OCI-LY3 (cell line): Measurements from ENCODE around the gene DRC3.

Experiments
- H2AFZ ChIP-seq: fragments of 200-600, 300-600 bp; shearing (Covaris generic); 2 replicates; pipeline ENCODE4 v1.6.0; 2014; ENCODE audit warnings: antibody characterized with exemption, low read depth, low read length
- H3K27ac ChIP-seq: fragments of 200-600, 300-600 bp; sonication (generic); 2 replicates; pipeline ENCODE4 v1.5.1; 2014; ENCODE audit warnings: mild to moderate bottlenecking, low read length, moderate library complexity, mixed read lengths
- H3K27me3 ChIP-seq: fragments of 200-600, 300-600 bp; sonication (generic); 2 replicates; pipeline ENCODE4 v1.6.1; 2014; ENCODE audit warnings: low read depth, low read length, mixed read lengths
- H3K36me3 ChIP-seq: fragments of 200-600, 300-600 bp; sonication (generic); replicated peaks from 2 replicates; pipeline ENCODE3; 2014; ENCODE audit warnings: low read depth, low read length, mixed read lengths
- H3K4me1 ChIP-seq: fragments of 300-600, 200-600 bp; sonication (generic); 2 replicates; pipeline ENCODE4 v1.6.1; 2014; ENCODE audit warnings: low read length, mixed read lengths
- H3K4me2 ChIP-seq: fragments of 200-600, 300-600 bp; sonication (generic); 2 replicates; pipeline ENCODE4 v1.6.1; 2014; ENCODE audit warnings: low read length, mixed read lengths
- H3K4me3 ChIP-seq: fragments of 300-600, 200-600 bp; sonication (generic); 2 replicates; pipeline ENCODE4 v1.5.1; 2014; ENCODE audit warnings: antibody characterized with exemption, mild to moderate bottlenecking, low read length, moderate library complexity
- H3K79me2 ChIP-seq: fragments of 300-600, 200-600 bp; shearing (Covaris generic); 2 replicates; pipeline ENCODE4 v1.6.1; 2014; ENCODE audit warnings: mild to moderate bottlenecking, low read length, mixed read lengths
- H3K9ac ChIP-seq: fragments of 300-600, 200-600 bp; shearing (Covaris generic); 2 replicates; pipeline ENCODE4 v1.6.0; 2014; ENCODE audit warnings: mild to moderate bottlenecking, low read length, moderate library complexity
- H3K9me3 ChIP-seq: fragments of 200-600, 300-600 bp; shearing (Covaris generic); 2 replicates; pipeline ENCODE4 v1.6.1; 2014; ENCODE audit warnings: low read length, mixed read lengths; ENCODE audit not compliant: insufficient read depth
- H4K20me1 ChIP-seq: fragments of 200-600, 300-600 bp; sonication (generic); 2 replicates; pipeline ENCODE4 v1.6.1; 2016; ENCODE audit warnings: low read length, mixed read lengths; ENCODE audit not compliant: insufficient read depth
- EZH2phosphoT487 ChIP-seq: fragments of 200-600 bp; shearing (Covaris generic); IDR thresholded peaks from 2 replicates; pipeline ENCODE4 v1.6.1; 2018; ENCODE audit warnings: antibody characterized with exemption, mixed run types, low read depth
- TF ChIP-seq, protein P1 (sequence below): fragments of 200-600, 300-600 bp; sonication (generic); IDR thresholded peaks from 2 replicates; pipeline ENCODE4 v1.5.1; 2014; ENCODE audit warnings: antibody characterized with exemption, low read length, low read depth

DRC3 gene

DNA sequence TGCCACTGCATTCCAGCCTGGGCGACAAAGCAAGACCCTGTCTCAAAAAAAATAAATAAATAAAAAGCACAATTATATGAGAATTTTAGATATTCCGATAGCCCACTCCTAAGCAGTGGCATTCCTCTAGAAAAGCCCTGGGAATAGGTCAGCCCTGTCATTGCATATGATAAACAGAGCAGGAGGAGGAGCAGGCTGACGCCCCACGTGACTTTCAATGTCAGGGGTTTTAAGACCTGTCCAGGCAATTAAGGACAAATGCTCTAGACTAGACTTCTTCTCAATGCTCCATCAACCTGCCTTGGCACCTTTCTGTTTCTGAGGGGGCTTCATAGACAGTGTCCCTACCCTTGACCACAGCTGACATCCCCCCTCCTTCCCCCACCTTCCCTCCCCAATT lies 8.0 kb upstream of the DRC3 start:
- peaks cover 17% of the 10 kb centered on the region for H3K4me1 ChIP-seq
- no peak overlapping the region for H3K9ac ChIP-seq
- H4K20me1 ChIP-seq: no peaks in the 10 kb centered on the region
- TF ChIP-seq EZH2phosphoT487: no peak
- TF ChIP-seq, protein P1, sequence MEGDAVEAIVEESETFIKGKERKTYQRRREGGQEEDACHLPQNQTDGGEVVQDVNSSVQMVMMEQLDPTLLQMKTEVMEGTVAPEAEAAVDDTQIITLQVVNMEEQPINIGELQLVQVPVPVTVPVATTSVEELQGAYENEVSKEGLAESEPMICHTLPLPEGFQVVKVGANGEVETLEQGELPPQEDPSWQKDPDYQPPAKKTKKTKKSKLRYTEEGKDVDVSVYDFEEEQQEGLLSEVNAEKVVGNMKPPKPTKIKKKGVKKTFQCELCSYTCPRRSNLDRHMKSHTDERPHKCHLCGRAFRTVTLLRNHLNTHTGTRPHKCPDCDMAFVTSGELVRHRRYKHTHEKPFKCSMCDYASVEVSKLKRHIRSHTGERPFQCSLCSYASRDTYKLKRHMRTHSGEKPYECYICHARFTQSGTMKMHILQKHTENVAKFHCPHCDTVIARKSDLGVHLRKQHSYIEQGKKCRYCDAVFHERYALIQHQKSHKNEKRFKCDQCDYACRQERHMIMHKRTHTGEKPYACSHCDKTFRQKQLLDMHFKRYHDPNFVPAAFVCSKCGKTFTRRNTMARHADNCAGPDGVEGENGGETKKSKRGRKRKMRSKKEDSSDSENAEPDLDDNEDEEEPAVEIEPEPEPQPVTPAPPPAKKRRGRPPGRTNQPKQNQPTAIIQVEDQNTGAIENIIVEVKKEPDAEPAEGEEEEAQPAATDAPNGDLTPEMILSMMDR: no peak
- no peak overlapping the region for H3K4me3 ChIP-seq
- H3K27me3 ChIP-seq: no peaks in the 10 kb centered on the region
- H3K9me3 ChIP-seq: no peaks in the 10 kb centered on the region
- no peaks in the 10 kb centered on the region for H3K36me3 ChIP-seq
- no peak overlapping the region for H3K27ac ChIP-seq
- H3K79me2 ChIP-seq: no peaks in the 10 kb centered on the region
- no peak overlapping the region for H3K4me2 ChIP-seq
- H2AFZ ChIP-seq: no peak overlapping the region

DNA sequence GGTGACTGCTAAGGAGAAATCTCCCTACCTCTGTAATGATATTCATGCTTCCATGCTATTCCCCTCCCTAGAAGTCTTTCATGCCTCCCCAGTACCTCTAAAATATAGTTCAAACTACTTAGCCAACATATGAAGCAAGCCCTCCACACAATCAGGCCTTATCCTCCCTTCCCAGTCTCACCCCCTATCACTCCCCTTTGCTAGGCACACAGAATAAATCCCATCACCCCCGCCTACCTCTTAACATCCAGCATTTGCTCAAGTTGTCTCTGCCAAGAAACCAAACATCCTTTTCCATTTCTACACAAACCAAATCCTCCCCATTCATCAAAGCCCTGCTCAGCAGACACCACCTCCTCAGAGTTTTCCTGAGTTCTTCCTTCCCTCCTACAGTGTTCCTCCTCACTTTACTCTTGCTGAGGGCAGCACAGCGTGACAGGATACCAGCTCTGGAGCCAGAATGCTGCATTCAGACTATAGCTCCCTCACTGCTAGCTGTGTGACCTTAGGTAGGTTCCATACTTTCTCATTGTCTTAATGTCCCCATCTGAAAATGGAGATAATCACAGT lies 7.4 kb upstream of the DRC3 start:
- Histone ChIP-seq H3K9ac (no peak overlapping the region), H3K9me3 (no peaks in the 10 kb centered on the region), H3K4me1 (peaks cover 12% of the 10 kb centered on the region), H3K36me3 (no peaks in the 10 kb centered on the region), H3K27ac (no peak overlapping the region), H3K4me2 (no peak overlapping the region), H3K4me3 (no peak overlapping the region), H3K79me2 (no peaks in the 10 kb centered on the region), H3K27me3 (no peaks in the 10 kb centered on the region), H4K20me1 (no peaks in the 10 kb centered on the region), H2AFZ (no peak overlapping the region)
- TF ChIP-seq EZH2phosphoT487: no peak
- TF ChIP-seq, protein P1: no peak

DNA sequence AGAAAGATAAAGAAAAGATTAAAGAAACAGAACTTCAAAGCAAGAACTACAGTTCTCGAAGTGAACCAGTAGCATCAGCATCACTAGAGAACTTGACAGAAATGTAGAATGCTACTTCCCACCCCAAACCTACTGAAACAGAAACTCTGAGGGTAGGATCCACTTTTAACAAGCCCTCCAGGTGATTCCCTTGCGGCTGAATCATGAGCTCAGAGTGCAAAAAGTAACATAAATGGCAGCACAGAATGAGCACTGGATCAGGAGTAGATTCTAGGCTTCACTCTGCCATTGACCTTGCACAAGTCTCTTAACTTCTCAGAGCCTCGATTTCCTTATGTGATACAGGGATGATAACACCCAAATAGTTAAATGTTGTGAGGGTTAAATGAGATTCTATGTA lies 6.3 kb upstream of the DRC3 start:
- no peaks in the 10 kb centered on the region for H3K36me3 ChIP-seq
- no peak overlapping the region for H3K9ac ChIP-seq
- no peaks in the 10 kb centered on the region for H3K9me3 ChIP-seq
- H4K20me1 ChIP-seq: no peaks in the 10 kb centered on the region
- peak overlapping the region; percentile 28 for H3K4me2 ChIP-seq
- TF ChIP-seq, protein P1: no peak
- H3K27me3 ChIP-seq: no peaks in the 10 kb centered on the region
- H3K4me1 ChIP-seq: peaks cover 9% of the 10 kb centered on the region
- H3K79me2 ChIP-seq: no peaks in the 10 kb centered on the region
- H2AFZ ChIP-seq: no peak overlapping the region
- no peak overlapping the region for H3K27ac ChIP-seq
- no peak overlapping the region for H3K4me3 ChIP-seq

DNA sequence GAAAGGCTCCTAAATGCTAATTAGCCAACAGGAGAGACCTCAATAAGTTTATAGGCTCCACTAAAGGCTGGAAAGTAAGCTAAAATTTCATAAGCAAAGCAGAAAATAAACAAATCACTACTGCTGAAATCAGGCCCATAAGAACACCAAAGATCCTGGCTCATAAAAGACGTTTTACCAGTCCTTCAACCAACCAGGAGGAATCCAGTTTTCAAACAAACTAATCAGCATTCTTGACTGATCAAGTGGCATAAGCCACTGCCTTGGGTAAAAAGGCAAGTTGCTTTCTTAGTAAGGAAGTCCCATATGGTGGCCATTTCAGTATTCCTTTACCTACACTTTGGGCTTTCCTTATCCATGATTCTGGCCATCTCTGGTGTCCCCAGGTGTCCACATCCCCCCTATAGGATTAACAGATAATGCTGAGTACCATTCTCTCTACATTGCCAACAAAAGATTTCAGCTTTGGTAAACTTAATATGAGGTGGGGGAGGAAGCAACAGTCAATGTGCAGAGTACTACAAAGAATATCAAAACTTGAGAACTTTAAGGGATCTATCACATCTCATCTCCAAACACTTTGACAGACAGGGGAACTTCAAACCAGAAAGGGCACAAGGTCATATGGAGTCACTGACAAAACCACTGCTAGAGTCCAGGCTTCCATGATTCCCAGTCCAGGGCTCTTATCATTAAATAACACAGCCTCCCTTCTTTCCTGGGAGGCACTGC lies 1.8 kb upstream of the DRC3 start:
- H3K27ac ChIP-seq: no peak overlapping the region
- H3K9ac ChIP-seq: no peak overlapping the region
- TF ChIP-seq EZH2phosphoT487: no peak
- TF ChIP-seq, protein P1: no peak
- H3K27me3 ChIP-seq: no peaks in the 10 kb centered on the region
- peak overlapping the region; percentile 49 for H3K4me2 ChIP-seq
- no peaks in the 10 kb centered on the region for H3K36me3 ChIP-seq
- peak overlapping the region; percentile 76; the same call in 1 of the 2 replicates for H3K4me3 ChIP-seq
- H2AFZ ChIP-seq: no peak overlapping the region
- H3K4me1 ChIP-seq: peaks cover 9% of the 10 kb centered on the region
- no peaks in the 10 kb centered on the region for H4K20me1 ChIP-seq
- H3K79me2 ChIP-seq: no peaks in the 10 kb centered on the region
- no peaks in the 10 kb centered on the region for H3K9me3 ChIP-seq
